GM23338 (cell line): ENCODE results near the gene CACNA1S. TPM values are rescaled to one million over a fixed set of nuclear protein-coding genes. Genes with fewer than 3 reads are reported as not detected.

Source experiments
- ATAC-seq: fragments of 200-7000 bp; cut with Tn5 transposase; 3 replicates; pipeline ENCODE4 v1.9.1; 2020
- DNase-seq: peaks from one replicate; pipeline ENCODE4 v3.0.0-alpha.2; 2015; ENCODE audit warnings: low spot score
- H2AFZ ChIP-seq: fragments of 200-600 bp; sonication (generic); 2 replicates; pipeline ENCODE4 v1.8.0; 2016; ENCODE audit warnings: antibody characterized with exemption, mild to moderate bottlenecking, moderate library complexity
- H3F3A ChIP-seq: fragments of 200-600 bp; sonication (generic); replicated peaks from 2 replicates; pipeline ENCODE4 v1.8.0; 2017; ENCODE audit warnings: antibody characterized with exemption, mixed run types, low read depth
- H3K27ac ChIP-seq: fragments of 200-600 bp; sonication (generic); 2 replicates; pipeline ENCODE4 v1.6.1; 2016; ENCODE audit warnings: low read depth
- H3K27me3 ChIP-seq: fragments of 200-600 bp; sonication (generic); 2 replicates; pipeline ENCODE4 v1.8.0; 2016; ENCODE audit warnings: mild to moderate bottlenecking, mixed run types, moderate library complexity; ENCODE audit not compliant: insufficient read depth
- H3K36me3 ChIP-seq: fragments of 200-600 bp; sonication (generic); 2 replicates; pipeline ENCODE4 v1.8.0; 2016; ENCODE audit warnings: mild to moderate bottlenecking; ENCODE audit not compliant: insufficient read depth
- H3K4me1 ChIP-seq: fragments of 200-600 bp; sonication (generic); 2 replicates; pipeline ENCODE4 v1.8.0; 2016; ENCODE audit warnings: mild to moderate bottlenecking, moderate library complexity; ENCODE audit not compliant: insufficient read depth
- H3K4me2 ChIP-seq: fragments of 200-600 bp; sonication (generic); 2 replicates; pipeline ENCODE4 v1.7.1; 2017; ENCODE audit warnings: mixed run types
- H3K4me3 ChIP-seq: fragments of 200-600 bp; sonication (generic); 2 replicates; pipeline ENCODE4 v1.6.1; 2016; ENCODE audit warnings: mixed run types
- H3K79me2 ChIP-seq: fragments of 200-600 bp; sonication (generic); replicated peaks from 2 replicates; pipeline ENCODE4 v1.8.0; 2017; ENCODE audit warnings: mild to moderate bottlenecking; ENCODE audit not compliant: insufficient read depth
- H3K9me2 ChIP-seq: fragments of 200-600 bp; sonication (generic); 2 replicates; pipeline ENCODE4 v1.8.0; 2017; ENCODE audit not compliant: insufficient read depth
- H4K20me1 ChIP-seq: fragments of 200-600 bp; sonication (generic); replicated peaks from 2 replicates; pipeline ENCODE4 v1.8.0; 2017; ENCODE audit warnings: mild to moderate bottlenecking; ENCODE audit not compliant: insufficient read depth
- H3K27ac Mint-ChIP-seq: 2 replicates; pipeline ENCODE4 v1.8.0; 2020; ENCODE audit warnings: inconsistent platforms, mild to moderate bottlenecking, moderate library complexity, mixed read lengths
- H3K27me3 Mint-ChIP-seq: 3 replicates; pipeline ENCODE4 v1.8.0; 2022; ENCODE audit warnings: low read depth, mild to moderate bottlenecking, moderate library complexity, mixed read lengths, inconsistent platforms; ENCODE audit not compliant: insufficient read depth, poor library complexity
- H3K36me3 Mint-ChIP-seq: 3 replicates; pipeline ENCODE4 v1.8.0; 2021; ENCODE audit warnings: low read depth, mild to moderate bottlenecking, inconsistent platforms, moderate library complexity, mixed read lengths
- H3K4me1 Mint-ChIP-seq: 3 replicates; pipeline ENCODE4 v1.8.0; 2020; ENCODE audit warnings: mild to moderate bottlenecking, inconsistent platforms, mixed read lengths
- H3K4me3 Mint-ChIP-seq: 3 replicates; pipeline ENCODE4 v1.8.0; 2021; ENCODE audit warnings: moderate library complexity, mild to moderate bottlenecking, inconsistent platforms, mixed read lengths
- H3K9me3 Mint-ChIP-seq: 3 replicates; pipeline ENCODE4 v1.8.0; 2020; ENCODE audit warnings: moderate library complexity, mild to moderate bottlenecking, inconsistent platforms, mixed read lengths
- CREB1 ChIP-seq: fragments of 250-450 bp; sonication (Bioruptor Pico); IDR thresholded peaks from 2 replicates; pipeline ENCODE4 v1.5.0; 2020; ENCODE audit warnings: low read depth, mild to moderate bottlenecking, moderate library complexity
- EZH2 ChIP-seq: fragments of 200-600 bp; sonication (generic); IDR thresholded peaks from one replicate; pipeline ENCODE4 v1.8.0; 2017; ENCODE audit warnings: antibody characterized with exemption, mild to moderate bottlenecking, low read depth; ENCODE audit not compliant: unreplicated experiment
- EZH2phosphoT487 ChIP-seq: fragments of 200-600 bp; sonication (generic); IDR thresholded peaks from one replicate; pipeline ENCODE4 v1.8.1; 2018; ENCODE audit warnings: antibody characterized with exemption; ENCODE audit not compliant: unreplicated experiment
- JUNB ChIP-seq: IDR thresholded peaks from one replicate; pipeline ENCODE4 v1.6.1; 2016; ENCODE audit warnings: antibody characterized with exemption; ENCODE audit not compliant: unreplicated experiment
- NANOG ChIP-seq: IDR thresholded peaks from 2 replicates; pipeline ENCODE4 v1.6.1; 2016; ENCODE audit warnings: antibody characterized with exemption, borderline replicate concordance
- STAT1 ChIP-seq: IDR thresholded peaks from one replicate; pipeline ENCODE4 v1.6.1; 2016; ENCODE audit warnings: antibody characterized with exemption; ENCODE audit not compliant: unreplicated experiment
- ZNF114 ChIP-seq: fragments of 250-450 bp; sonication (Bioruptor Pico); IDR thresholded peaks from 2 replicates; pipeline ENCODE4 v1.5.0; 2020; ENCODE audit warnings: mild to moderate bottlenecking, moderate library complexity
- ZNF331 ChIP-seq: fragments of 250-450 bp; sonication (Bioruptor Pico); IDR thresholded peaks from 2 replicates; pipeline ENCODE4 v1.5.0; 2020; ENCODE audit warnings: low read depth, mild to moderate bottlenecking, moderate library complexity
- polyA plus RNA-seq: library from polyadenylated mRNA; unstranded; fragments of >200 nt; fragmentation: Nextera tagmentation; extraction: Ambion mirVana; gene quantifications from 2 replicates; pipeline ENCODE4 v1.2.1, GENCODE V29; 2016
- total RNA-seq: library from RNA; depleted of rRNA; stranded (reverse); fragments of >200 nt; shearing (Covaris generic); gene quantifications from 2 replicates; pipeline ENCODE4 v1.2.3, GENCODE V29; 2014
- TF ChIP-seq, protein P1 (sequence below): IDR thresholded peaks from one replicate; pipeline ENCODE4 v1.6.1; 2018; ENCODE audit warnings: antibody characterized with exemption; ENCODE audit not compliant: unreplicated experiment
- TF ChIP-seq, protein P2 (sequence below): IDR thresholded peaks from 2 replicates; pipeline ENCODE4 v1.6.1; 2016; ENCODE audit warnings: antibody characterized with exemption
- TF ChIP-seq, protein P3 (sequence below): fragments of 250-450 bp; sonication (Bioruptor Pico); IDR thresholded peaks from 2 replicates; pipeline ENCODE4 v1.5.0; 2020; ENCODE audit warnings: mild to moderate bottlenecking, moderate library complexity

Gene CACNA1S
- total and polyA plus RNA-seq, 2 experiments from 2014 or later = 0.03 TPM; not detected in 1

- TF ChIP-seq, protein P1, sequence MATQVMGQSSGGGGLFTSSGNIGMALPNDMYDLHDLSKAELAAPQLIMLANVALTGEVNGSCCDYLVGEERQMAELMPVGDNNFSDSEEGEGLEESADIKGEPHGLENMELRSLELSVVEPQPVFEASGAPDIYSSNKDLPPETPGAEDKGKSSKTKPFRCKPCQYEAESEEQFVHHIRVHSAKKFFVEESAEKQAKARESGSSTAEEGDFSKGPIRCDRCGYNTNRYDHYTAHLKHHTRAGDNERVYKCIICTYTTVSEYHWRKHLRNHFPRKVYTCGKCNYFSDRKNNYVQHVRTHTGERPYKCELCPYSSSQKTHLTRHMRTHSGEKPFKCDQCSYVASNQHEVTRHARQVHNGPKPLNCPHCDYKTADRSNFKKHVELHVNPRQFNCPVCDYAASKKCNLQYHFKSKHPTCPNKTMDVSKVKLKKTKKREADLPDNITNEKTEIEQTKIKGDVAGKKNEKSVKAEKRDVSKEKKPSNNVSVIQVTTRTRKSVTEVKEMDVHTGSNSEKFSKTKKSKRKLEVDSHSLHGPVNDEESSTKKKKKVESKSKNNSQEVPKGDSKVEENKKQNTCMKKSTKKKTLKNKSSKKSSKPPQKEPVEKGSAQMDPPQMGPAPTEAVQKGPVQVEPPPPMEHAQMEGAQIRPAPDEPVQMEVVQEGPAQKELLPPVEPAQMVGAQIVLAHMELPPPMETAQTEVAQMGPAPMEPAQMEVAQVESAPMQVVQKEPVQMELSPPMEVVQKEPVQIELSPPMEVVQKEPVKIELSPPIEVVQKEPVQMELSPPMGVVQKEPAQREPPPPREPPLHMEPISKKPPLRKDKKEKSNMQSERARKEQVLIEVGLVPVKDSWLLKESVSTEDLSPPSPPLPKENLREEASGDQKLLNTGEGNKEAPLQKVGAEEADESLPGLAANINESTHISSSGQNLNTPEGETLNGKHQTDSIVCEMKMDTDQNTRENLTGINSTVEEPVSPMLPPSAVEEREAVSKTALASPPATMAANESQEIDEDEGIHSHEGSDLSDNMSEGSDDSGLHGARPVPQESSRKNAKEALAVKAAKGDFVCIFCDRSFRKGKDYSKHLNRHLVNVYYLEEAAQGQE = no peak
- TF ChIP-seq, protein P2, sequence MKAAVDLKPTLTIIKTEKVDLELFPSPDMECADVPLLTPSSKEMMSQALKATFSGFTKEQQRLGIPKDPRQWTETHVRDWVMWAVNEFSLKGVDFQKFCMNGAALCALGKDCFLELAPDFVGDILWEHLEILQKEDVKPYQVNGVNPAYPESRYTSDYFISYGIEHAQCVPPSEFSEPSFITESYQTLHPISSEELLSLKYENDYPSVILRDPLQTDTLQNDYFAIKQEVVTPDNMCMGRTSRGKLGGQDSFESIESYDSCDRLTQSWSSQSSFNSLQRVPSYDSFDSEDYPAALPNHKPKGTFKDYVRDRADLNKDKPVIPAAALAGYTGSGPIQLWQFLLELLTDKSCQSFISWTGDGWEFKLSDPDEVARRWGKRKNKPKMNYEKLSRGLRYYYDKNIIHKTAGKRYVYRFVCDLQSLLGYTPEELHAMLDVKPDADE = no peak
- TF ChIP-seq EZH2phosphoT487 = no peak
- no peak for TF ChIP-seq EZH2
- 0 out of 2 replicates have a peak, but pooled peaks have one; percentile 32 for TF ChIP-seq CREB1 (CRISPR knock-in tag)
Measured at GRCh38 chr1:201119206-201120197, 7.3 kb upstream of the CACNA1S start (continued).

GRCh38 chr1:201116091-201116490 lies 3.9 kb upstream of the CACNA1S start:
- H3K4me1 Mint-ChIP-seq = peaks cover 10% of the 10 kb centered on the region; the same call in 2 of the 3 replicates
- H3K4me1 ChIP-seq = peaks cover 5% of the 10 kb centered on the region
- H3K27me3 Mint-ChIP-seq = peaks cover 41% of the 10 kb centered on the region
- TF ChIP-seq CREB1 (CRISPR knock-in tag) (no peak), JUNB (no peak), EZH2 (no peak), ZNF331 (CRISPR knock-in tag) (no peak), ZNF114 (CRISPR knock-in tag) (no peak), STAT1 (no peak), NANOG (no peak)
- TF ChIP-seq, protein P3, sequence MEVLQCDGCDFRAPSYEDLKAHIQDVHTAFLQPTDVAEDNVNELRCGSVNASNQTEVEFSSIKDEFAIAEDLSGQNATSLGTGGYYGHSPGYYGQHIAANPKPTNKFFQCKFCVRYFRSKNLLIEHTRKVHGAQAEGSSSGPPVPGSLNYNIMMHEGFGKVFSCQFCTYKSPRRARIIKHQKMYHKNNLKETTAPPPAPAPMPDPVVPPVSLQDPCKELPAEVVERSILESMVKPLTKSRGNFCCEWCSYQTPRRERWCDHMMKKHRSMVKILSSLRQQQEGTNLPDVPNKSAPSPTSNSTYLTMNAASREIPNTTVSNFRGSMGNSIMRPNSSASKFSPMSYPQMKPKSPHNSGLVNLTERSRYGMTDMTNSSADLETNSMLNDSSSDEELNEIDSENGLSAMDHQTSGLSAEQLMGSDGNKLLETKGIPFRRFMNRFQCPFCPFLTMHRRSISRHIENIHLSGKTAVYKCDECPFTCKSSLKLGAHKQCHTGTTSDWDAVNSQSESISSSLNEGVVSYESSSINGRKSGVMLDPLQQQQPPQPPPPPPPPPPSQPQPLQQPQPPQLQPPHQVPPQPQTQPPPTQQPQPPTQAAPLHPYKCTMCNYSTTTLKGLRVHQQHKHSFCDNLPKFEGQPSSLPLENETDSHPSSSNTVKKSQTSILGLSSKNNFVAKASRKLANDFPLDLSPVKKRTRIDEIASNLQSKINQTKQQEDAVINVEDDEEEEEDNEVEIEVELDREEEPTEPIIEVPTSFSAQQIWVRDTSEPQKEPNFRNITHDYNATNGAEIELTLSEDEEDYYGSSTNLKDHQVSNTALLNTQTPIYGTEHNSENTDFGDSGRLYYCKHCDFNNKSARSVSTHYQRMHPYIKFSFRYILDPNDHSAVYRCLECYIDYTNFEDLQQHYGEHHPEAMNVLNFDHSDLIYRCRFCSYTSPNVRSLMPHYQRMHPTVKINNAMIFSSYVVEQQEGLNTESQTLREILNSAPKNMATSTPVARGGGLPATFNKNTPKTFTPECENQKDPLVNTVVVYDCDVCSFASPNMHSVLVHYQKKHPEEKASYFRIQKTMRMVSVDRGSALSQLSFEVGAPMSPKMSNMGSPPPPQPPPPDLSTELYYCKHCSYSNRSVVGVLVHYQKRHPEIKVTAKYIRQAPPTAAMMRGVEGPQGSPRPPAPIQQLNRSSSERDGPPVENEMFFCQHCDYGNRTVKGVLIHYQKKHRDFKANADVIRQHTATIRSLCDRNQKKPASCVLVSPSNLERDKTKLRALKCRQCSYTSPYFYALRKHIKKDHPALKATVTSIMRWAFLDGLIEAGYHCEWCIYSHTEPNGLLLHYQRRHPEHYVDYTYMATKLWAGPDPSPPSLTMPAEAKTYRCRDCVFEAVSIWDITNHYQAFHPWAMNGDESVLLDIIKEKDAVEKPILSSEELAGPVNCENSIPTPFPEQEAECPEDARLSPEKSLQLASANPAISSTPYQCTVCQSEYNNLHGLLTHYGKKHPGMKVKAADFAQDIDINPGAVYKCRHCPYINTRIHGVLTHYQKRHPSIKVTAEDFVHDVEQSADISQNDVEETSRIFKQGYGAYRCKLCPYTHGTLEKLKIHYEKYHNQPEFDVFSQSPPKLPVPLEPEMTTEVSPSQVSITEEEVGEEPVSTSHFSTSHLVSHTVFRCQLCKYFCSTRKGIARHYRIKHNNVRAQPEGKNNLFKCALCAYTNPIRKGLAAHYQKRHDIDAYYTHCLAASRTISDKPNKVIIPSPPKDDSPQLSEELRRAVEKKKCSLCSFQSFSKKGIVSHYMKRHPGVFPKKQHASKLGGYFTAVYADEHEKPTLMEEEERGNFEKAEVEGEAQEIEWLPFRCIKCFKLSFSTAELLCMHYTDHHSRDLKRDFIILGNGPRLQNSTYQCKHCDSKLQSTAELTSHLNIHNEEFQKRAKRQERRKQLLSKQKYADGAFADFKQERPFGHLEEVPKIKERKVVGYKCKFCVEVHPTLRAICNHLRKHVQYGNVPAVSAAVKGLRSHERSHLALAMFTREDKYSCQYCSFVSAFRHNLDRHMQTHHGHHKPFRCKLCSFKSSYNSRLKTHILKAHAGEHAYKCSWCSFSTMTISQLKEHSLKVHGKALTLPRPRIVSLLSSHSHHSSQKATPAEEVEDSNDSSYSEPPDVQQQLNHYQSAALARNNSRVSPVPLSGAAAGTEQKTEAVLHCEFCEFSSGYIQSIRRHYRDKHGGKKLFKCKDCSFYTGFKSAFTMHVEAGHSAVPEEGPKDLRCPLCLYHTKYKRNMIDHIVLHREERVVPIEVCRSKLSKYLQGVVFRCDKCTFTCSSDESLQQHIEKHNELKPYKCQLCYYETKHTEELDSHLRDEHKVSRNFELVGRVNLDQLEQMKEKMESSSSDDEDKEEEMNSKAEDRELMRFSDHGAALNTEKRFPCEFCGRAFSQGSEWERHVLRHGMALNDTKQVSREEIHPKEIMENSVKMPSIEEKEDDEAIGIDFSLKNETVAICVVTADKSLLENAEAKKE (CRISPR knock-in tag) = no peak

More at GRCh38 chr1:201116091-201116490, 3.9 kb upstream of the CACNA1S start:
- peaks cover 40% of the 10 kb centered on the region for H3K27me3 ChIP-seq
- no peak overlapping the region for H3K4me3 ChIP-seq
- H2AFZ ChIP-seq = no peak overlapping the region
- ATAC-seq = no peak
- H3K27ac Mint-ChIP-seq = no peak overlapping the region
- no peak overlapping the region for H3K27ac ChIP-seq
- no peaks in the 10 kb centered on the region; the same call in 1 of the 2 replicates for H4K20me1 ChIP-seq
- H3K4me3 Mint-ChIP-seq = no peak overlapping the region
- H3F3A ChIP-seq = no peaks in the 10 kb centered on the region
- no peaks in the 10 kb centered on the region for H3K79me2 ChIP-seq
- H3K36me3 Mint-ChIP-seq = no peaks in the 10 kb centered on the region
- no peaks in the 10 kb centered on the region for H3K9me3 Mint-ChIP-seq
- H3K9me2 ChIP-seq = no peaks in the 10 kb centered on the region
- DNase-seq = no peak
- no peaks in the 10 kb centered on the region for H3K36me3 ChIP-seq
- no peak overlapping the region for H3K4me2 ChIP-seq
